Activated naive CD4-positive, alpha-beta T cell treated with Interleukin-2 at 50 U/mL for 16 hours (primary cell): ENCODE measurements around the gene NDC80.
A peak's percentile ranks its signal among the peaks of the same experiment; 100 is the strongest.

Experiments
- DNase-seq: peaks from one replicate; pipeline ENCODE4 v3.0.0-alpha.2; 2020

Gene NDC80

GRCh38 chr18:2564373-2564772 is 7.0 kb upstream of the NDC80 start:
- DNase-seq: no peak

GRCh38 chr18:2568129-2568528 is 3.2 kb upstream of the NDC80 start:
- no peak for DNase-seq

- no peak for DNase-seq
These were observed 2.8 kb upstream of the NDC80 start for GRCh38 chr18:2568605-2569004.

GRCh38 chr18:2569338-2570207 is 1.8 kb upstream of the NDC80 start:
- no peak for DNase-seq

GRCh38 chr18:2570772-2571199 is 571 bp upstream of the NDC80 start:
- peak; percentile 63 for DNase-seq

GRCh38 chr18:2572171-2572569 is 813 bp downstream of the NDC80 start:
- DNase-seq: no peak

- no peak for DNase-seq
These were observed 1.5 kb downstream of the NDC80 start for GRCh38 chr18:2572892-2573291.

GRCh38 chr18:2573408-2573807 is 2.1 kb downstream of the NDC80 start:
- DNase-seq: no peak

- no peak for DNase-seq
These were observed 16.4 kb downstream of the NDC80 start for GRCh38 chr18:2587788-2588187.

- DNase-seq: no peak
These were observed 17.4 kb downstream of the NDC80 start for GRCh38 chr18:2588666-2589344.

GRCh38 chr18:2589345-2590068 is 18.1 kb downstream of the NDC80 start:
- no peak for DNase-seq

GRCh38 chr18:2590303-2590702 is 18.9 kb downstream of the NDC80 start:
- DNase-seq: no peak

- DNase-seq: no peak
These were observed 26.3 kb downstream of the NDC80 start for GRCh38 chr18:2597639-2598038.

GRCh38 chr18:2602844-2603243 is 31.5 kb downstream of the NDC80 start:
- DNase-seq: no peak

- no peak for DNase-seq
These were observed 35.0 kb downstream of the NDC80 start for GRCh38 chr18:2606335-2606734.

- DNase-seq: no peak
These were observed 38.2 kb downstream of the NDC80 start for GRCh38 chr18:2609604-2610003.

- no peak for DNase-seq
These were observed 39.2 kb downstream of the NDC80 start for GRCh38 chr18:2610549-2610948.

- DNase-seq: no peak
These were observed 41.6 kb downstream of the NDC80 start for GRCh38 chr18:2612996-2613395.

GRCh38 chr18:2617401-2617998 is 46.1 kb downstream of the NDC80 start:
- no peak for DNase-seq

GRCh38 chr18:2618009-2618408 is 46.7 kb downstream of the NDC80 start:
- no peak for DNase-seq

- DNase-seq: no peak
These were observed 53.9 kb downstream of the NDC80 start for GRCh38 chr18:2625217-2625616.

GRCh38 chr18:2627821-2628276 is 56.5 kb downstream of the NDC80 start:
- peak; percentile 25 for DNase-seq

GRCh38 chr18:2629003-2629402 is 57.6 kb downstream of the NDC80 start:
- DNase-seq: no peak
